Left lobe of liver (tissue), 2 donors: ENCODE results near the gene ID2. TPM values are rescaled to one million over a fixed set of nuclear protein-coding genes. Genes with fewer than 3 reads are reported as not detected.

ENCODE experiments used
- ATAC-seq: fragments of 200-7000 bp; cut with Tn5 transposase; one replicate; pipeline ENCODE4 v1.9.1; 2020; ENCODE audit warnings: mild to moderate bottlenecking, moderate library complexity
- DNase-seq: peaks from one replicate; pipeline ENCODE4 v3.0.0-alpha.2; 2020; ENCODE audit warnings: low spot score
- total RNA-seq: library from RNA; stranded (reverse); gene quantifications from one replicate; pipeline ENCODE4 v1.2.1, GENCODE V29; 2021
- donor health status: DM: no; HTN: no; CAD: no; lungs with moderate emphysema.
- donor health status: DM: no; HTN: yes; CAD: no.

The ID2 gene
- 121 TPM for total RNA-seq

GRCh38 chr2:8681786-8682692 lies at the start of gene ID2:
Gene ID2 (plus strand): TSS chr2:8682056. CDS start chr2:8682166, 110 bp downstream.
- peak; percentile 100 for DNase-seq
- peak; percentile 53 for ATAC-seq

GRCh38 chr2:8632755-8633154 lies 49.1 kb upstream of the ID2 start:
- no peak for DNase-seq
- ATAC-seq, result no peak

GRCh38 chr2:8633186-8633734 lies 48.6 kb upstream of the ID2 start:
- ATAC-seq (no peak), DNase-seq (no peak)

GRCh38 chr2:8633735-8634313 lies 48.0 kb upstream of the ID2 start:
- ATAC-seq, result peak; percentile 89
- peak; percentile 72 for DNase-seq

- ATAC-seq (peak; percentile 9), DNase-seq (no peak)
Observed at GRCh38 chr2:8634466-8635172, 47.2 kb upstream of the ID2 start.

DNA sequence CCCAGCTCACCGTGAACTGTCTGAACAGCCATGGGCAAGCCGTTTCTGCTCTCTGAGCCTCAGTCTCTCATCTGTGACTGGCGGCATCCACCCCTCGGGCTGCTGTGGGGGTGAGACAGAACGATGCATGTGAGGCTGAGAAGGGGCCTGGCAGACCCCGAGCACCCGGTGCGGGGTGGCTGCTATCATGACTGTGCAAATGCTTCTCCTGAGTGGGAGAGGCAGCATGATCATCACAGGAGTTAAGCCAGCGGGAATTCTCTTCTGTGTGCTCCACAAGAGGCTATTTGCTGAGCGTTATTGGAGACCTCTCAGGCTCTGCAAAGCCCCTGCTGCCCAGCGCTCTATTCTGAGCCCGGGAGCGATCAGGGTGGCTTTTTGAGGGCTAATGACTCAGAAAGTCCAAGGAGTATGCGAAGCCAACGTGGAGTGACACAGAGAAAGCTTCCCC lies 45.8 kb upstream of the ID2 start:
- ATAC-seq, result no peak

DNA sequence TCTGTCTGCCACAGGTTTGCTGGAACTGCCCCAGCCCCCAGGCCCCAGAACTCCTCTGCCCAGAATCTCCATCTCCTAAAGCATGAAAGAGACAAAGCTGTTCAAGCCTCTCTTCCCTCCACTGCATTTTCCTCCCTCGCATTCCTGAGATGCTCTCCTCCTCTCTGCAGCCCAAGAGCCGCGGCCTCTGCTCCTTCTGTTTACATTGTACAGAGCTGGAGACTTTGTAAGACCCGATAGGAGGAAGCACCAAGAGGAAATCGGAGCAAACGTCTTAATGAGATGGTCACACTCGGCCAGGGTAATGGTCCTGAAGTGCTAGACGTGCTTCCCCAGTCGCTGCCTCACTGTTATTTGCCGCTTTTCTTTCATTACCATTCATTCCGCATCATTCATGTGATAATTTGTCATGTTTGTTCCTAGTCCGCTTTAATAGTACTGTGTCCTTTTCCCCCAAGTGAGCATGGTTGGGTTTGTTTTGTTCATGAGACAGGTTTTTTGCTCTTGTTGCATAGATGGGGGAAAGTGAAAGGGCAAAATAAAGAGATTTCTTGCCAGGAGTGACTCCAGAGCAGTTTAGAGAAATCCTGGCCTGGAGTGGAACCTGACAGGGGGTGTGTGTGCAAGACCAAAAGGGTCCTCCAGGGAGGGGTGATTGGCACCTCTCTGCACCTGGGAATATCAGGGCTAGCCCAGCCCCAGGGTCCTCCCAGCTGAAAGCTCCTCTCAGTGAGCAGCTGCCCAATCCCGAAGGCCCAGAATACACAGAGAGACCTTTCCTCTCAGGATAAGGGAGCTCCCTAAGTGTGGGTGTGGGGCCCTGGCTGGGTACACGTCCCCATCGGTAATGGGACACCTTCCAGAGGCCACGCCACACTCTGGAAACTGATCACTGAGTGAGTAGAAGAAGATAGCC lies 44.9 kb upstream of the ID2 start:
- ATAC-seq, result peak; percentile 56
- no peak for DNase-seq

More for the DNA sequence above, 45.8 kb upstream of the ID2 start:
- DNase-seq, result no peak

DNA sequence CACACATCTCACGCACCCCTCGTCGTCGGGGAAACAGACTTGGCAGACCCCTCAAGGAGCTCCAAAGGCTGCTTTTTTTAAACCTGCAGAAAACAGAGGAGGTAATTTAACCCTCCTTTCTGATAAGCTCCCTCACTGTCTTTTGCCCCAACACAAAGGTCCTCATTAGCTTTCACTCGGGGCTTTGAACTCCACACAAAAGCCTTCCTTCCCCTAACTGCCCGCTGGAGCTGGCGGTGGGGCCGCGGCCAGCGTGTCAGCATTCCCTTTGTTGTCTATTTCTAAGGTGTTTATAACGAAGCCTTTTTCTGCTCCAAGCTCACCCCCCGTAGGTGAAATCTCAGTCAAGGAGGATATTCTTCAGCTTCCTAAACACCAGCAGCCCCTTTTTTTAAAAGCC lies 43.5 kb upstream of the ID2 start:
- ATAC-seq, result no peak
- no peak for DNase-seq

- DNase-seq (no peak), ATAC-seq (no peak)
Observed at GRCh38 chr2:8639122-8639635, 42.7 kb upstream of the ID2 start.

DNA sequence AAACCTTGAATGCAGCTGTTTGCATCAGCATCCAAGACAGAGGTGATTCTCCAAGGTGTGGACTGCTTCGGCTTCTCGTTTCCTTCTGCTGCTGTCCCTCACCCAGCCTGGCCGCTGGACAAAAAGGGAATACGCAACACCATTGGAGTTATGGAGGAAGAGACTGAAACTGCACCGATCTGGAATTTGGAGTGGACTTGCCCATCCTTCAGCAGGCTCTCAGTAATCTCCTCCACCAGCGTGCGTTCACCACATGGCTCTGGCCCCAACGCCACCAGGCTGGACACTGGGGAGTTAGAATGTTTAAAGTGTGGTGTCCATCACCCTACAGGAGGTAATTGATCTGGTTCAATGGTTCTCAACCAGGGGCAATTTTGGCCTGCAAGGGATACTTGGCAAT lies 41.4 kb upstream of the ID2 start:
- ATAC-seq, result no peak

GRCh38 chr2:8641301-8641965 lies 40.4 kb upstream of the ID2 start:
- DNase-seq (no peak), ATAC-seq (no peak)

More for the DNA sequence above, 41.4 kb upstream of the ID2 start:
- DNase-seq, result no peak

DNA sequence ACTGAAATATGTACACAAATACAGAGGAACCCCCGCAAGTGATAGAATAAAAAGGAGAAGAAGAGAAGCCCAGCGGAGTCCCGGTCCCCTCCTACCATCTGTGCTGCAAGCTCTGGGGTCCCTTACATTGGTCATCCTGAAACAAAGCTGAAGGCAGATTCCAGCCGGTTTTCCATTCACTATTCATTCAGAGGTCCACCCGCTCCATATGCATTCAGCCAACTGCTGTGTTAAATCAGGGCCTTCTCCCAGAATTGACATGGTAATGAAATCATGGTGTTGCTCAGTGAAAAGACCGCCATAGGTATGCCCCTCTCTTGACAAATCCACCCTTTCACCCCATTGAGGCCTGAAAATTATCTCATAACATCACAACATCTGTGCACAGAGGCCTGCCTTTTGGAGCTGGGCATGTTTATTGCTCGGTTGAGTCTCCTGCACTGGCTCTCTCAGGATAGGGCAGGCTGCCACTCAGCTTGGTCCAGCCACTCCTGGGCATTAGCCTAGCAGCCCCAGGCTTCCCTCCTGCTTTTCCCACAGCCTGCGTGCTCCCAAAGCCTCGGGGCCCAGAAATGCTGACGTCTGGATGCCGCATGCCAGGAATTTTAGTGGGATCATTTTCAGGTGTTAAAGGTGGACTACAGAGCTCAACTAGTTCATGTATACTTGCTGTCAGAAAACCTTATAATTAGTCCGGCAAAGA lies 39.3 kb upstream of the ID2 start:
- DNase-seq, result no peak
- no peak for ATAC-seq

GRCh38 chr2:8643250-8643995 lies 38.4 kb upstream of the ID2 start:
- no peak for DNase-seq
- no peak for ATAC-seq

DNA sequence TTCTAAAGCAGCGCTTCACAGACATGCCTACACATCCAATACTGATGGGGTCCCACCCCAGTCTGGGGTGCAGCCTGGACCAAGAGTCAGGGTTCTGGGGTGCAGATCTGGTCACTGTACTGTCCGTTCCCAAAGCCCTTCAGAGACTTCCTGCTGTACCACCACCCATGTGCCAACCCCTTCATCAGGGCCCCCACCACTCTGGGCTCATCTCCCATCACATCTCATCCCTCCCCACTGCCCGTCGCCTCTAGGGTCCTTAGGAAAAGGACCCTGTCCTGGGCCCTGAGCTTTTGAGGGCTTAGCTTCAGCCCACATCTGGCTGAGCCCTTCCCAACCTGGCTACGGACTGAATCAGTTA lies 37.9 kb upstream of the ID2 start:
- no peak for ATAC-seq
- no peak for DNase-seq

- DNase-seq, result no peak
Observed at GRCh38 chr2:8644605-8645175, 37.2 kb upstream of the ID2 start.

DNA sequence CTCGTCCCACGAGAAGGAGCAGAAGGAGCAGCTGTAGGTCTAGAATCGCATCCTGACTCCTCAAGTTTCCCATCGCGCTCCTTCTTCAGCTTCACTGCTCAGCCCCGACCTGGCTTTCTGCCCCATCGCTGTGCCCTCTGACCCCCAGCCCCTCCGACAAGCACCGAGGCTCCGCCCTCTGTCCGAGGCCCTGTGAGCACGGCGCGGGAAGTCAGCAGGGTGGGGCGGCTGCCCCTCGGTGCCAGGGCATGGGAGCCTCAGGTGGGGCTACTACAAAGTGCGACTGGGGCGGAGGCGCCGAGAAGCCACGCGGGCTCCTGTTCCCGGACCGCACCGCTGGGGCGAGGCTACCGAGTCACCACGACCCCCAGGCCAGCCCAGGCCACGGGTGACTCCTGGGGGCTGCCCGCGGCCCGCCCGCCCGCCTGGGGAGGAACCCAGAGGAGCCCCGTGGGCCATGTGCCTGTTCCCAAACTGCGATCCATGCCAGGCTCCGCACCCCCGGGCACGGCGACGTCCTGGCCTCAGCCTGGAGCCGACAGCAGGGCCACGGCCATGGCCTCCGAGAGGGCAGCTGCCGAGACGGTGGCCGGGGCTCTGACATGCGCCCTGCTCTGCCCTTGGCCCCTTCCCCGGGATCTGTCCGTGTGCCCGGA lies 36.6 kb upstream of the ID2 start:
- ATAC-seq, result no peak

More at GRCh38 chr2:8644605-8645175, 37.2 kb upstream of the ID2 start:
- ATAC-seq, result peak; percentile 51

DNA sequence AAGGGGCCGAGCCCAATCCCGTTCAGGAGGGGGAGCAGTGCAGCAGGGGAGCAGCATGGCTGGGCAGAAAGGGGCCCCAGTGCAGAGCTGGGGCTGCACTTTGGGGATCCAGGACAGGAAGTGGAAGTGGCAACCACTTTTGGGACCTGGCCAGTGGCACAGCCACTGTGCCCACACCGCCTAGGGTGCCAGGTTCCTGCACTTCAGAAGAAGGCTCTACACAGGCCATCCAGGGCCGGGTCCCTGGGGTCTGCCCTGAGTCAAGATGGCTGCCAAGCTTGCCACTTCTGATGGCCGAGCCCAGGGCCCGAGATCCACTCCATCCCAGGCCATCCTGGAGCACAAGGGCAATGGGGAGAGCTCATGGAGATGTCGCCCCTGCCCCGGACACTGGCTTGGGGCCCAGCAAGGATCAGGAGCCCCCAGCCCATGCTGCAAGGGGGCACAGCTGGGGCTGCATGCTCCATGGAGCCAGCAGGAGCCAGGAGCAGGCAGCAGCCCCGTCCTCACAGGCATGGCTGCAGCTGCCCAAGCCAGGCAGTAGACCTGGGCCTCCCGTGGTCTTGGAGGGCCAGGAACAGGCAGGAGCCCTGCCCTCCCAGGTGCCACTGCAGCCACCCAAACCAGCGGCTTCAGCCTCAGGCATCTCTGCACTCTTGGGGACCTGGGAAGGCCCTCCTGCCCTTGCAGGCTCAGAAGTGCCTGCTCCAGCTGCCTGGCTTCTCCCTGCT lies 35.0 kb upstream of the ID2 start:
- ATAC-seq (no peak), DNase-seq (no peak)

More for the DNA sequence above, 36.6 kb upstream of the ID2 start:
- DNase-seq, result no peak
